NCI-H226 (cell line): Measurements from ENCODE around the gene NFKB1.
"Not testable (repeated sequence)": the region's sequence is repeated elsewhere in the genome, so short reads cannot be mapped to it uniquely, and the experiment has no call there.

ENCODE experiments used
- DNase-seq: peaks from one replicate; pipeline ENCODE4 v3.0.0-alpha.2; 2015

The NFKB1 gene

GRCh38 chr4:102601586-102602227 is 100.5 kb downstream of the NFKB1 start:
- DNase-seq, result no peak

DNA sequence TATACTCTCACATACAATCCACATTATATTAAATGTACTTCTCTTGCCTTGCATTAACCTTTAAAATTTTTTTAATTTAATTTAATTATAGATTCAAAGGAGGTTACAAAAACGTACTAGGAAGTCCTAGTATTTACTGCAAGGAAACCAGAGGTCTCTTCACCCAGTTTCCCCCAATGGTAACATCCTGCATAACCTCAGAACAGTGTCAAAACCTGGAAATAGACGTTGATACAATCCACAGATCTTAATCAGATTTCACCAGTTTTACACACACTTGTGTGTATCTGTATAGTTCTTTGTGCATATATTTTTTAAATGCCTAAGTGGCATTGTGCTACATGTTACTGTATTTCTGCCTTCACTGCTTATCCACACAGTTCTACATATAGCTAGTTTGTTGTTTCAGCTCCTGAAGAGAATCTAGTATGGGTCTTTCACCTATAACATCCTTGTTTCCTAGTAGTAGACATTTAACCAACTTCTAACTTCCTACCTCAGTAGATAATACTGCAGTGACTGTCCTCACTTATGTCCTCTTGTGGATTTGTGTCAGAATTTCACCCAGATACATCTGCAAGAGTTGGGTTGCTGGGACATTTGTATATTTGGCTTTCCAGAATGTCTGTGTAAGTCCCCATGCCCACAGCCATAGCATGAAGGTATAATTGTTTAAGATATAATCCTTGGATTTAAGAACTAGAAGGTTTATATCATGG is 103.2 kb downstream of the NFKB1 start:
- DNase-seq, result no peak

DNA sequence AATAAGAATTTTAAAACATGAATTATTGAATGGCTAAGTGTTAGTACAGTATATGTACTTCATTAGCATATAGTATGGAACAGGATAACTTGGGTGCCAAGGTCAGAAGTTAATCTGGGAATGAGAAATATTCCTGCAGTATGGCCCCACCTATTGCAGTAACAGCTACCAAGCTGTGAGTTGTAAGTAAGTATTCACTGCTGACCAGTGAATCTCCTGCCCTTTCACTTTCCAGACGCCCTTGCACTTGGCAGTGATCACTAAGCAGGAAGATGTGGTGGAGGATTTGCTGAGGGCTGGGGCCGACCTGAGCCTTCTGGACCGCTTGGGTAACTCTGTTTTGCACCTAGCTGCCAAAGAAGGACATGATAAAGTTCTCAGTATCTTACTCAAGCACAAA is 105.1 kb downstream of the NFKB1 start:
- DNase-seq, result no peak

DNA sequence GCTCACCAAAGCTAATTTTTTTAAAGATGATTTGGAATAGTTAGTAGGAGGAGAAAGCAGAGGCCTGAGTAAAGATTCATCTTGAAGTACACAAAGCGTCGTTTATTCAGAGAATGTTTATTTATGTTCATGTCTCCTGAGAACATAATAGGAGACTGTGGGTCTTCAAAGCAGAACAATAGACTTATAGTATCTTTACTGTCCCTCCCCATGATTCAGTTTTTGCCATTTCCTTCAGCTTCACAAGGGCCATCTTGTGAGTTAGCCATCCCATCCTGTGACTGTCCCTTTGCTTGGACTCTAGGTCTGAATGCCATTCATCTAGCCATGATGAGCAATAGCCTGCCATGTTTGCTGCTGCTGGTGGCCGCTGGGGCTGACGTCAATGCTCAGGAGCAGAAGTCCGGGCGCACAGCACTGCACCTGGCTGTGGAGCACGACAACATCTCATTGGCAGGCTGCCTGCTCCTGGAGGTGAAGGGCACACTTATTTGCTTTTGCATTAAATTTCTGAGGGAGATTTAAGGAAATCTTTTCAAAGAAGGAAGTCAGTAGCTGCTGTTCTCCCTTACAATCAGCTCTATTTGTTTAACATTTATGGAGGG is 105.8 kb downstream of the NFKB1 start:
- DNase-seq, result no peak

DNA sequence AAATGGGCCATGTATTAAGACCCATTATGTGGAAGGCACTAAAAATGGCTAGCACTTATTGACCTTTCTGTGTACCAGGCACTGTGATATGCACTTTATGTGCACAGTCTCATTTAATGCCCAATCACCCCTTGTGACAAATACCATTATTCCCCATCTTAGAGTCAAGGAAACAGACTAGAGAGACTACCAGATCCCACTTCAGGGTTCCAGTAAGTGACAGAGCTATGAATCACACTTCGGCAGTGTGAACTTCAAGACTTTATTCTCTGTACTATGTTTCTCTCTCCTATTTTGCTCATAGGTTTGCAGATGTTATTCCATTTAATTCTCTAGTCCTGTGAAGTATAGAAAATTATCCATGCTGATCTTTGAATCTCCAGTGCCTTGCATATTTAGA is 107.0 kb downstream of the NFKB1 start:
- no peak for DNase-seq

DNA sequence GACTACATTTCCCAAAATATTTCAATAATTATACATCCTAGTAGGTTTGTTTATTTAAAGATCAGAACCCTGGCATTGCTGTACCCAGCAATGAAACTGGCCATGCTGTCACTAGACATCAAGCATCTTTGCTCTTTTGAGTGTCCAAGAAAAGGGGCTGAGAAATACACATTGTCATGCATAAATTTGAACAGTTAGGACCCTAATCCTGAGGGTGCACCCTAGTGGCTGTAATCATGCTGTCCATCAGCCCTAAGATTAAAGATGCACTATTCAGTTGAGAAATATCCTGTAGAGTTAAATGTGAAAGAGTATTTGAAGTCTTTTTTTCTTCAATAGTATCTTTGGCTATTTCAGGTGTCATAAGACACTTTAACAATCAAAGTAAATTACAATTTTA is 108.8 kb downstream of the NFKB1 start:
- no peak for DNase-seq

GRCh38 chr4:102610476-102610875 is 109.3 kb downstream of the NFKB1 start:
- DNase-seq, result no peak

DNA sequence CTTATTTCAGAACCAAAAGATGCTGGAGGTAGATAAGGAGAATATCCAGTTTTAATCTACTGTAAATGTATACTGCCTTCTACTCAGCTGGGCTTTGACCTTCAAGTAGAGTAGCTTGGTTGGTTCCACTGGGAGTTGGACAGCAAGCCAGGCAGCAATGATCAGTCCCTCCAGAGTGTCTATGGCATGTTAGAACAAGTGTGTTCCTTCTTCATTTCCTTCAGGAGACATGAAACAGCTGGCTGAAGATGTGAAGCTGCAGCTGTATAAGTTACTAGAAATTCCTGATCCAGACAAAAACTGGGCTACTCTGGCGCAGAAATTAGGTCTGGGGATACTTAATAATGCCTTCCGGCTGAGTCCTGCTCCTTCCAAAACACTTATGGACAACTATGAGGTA is 111.1 kb downstream of the NFKB1 start:
- DNase-seq, result no peak

DNA sequence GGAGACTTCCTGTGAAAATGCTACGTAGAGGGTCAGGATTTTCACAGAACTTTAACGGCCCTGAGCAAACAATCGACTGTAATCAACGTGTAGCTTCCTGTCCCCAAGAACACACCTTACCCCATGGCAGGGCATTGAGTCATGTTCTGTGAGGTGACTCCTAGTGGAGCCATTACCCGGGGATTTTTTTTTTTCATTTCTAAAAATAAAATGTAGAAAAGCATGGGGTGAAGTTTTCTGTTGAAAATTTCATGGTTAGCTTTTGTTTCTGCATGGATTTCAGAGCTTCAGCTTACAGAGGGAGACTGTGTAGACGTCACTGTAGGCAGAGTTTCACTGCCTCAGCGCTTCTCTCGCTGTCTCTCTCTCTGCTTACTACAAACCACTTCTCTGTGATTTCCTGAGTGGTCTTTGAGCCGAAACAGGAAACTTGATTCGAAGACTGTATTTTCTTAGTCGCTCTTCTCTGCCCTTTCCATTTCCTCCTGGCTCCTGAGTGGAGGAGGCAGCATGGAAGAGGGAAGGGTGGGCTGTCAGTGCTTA is 111.7 kb downstream of the NFKB1 start:
- no peak for DNase-seq

GRCh38 chr4:102614801-102615200 is 113.6 kb downstream of the NFKB1 start:
- no peak for DNase-seq

GRCh38 chr4:102616636-102617035 is 115.5 kb downstream of the NFKB1 start:
- DNase-seq, result no peak

DNA sequence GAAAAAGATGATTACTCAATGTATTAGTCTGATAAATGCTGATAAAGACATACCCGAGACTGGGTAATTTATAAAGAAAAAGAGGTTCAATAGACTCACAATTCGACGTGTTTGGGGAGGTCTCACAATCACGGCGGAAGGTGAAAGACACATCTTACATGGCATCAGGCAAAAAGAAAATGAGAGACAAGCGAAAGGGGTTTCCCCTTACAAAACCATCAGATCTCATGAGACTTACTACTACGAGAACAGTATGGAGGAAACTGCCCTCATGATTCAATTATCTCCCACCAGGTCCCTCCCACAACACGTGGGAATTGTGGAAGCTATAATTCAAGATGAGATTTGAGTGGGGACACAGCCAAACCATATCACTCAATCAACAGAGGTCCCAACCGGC is 117.9 kb downstream of the NFKB1 start:
- not testable (repeated sequence) for DNase-seq

DNA sequence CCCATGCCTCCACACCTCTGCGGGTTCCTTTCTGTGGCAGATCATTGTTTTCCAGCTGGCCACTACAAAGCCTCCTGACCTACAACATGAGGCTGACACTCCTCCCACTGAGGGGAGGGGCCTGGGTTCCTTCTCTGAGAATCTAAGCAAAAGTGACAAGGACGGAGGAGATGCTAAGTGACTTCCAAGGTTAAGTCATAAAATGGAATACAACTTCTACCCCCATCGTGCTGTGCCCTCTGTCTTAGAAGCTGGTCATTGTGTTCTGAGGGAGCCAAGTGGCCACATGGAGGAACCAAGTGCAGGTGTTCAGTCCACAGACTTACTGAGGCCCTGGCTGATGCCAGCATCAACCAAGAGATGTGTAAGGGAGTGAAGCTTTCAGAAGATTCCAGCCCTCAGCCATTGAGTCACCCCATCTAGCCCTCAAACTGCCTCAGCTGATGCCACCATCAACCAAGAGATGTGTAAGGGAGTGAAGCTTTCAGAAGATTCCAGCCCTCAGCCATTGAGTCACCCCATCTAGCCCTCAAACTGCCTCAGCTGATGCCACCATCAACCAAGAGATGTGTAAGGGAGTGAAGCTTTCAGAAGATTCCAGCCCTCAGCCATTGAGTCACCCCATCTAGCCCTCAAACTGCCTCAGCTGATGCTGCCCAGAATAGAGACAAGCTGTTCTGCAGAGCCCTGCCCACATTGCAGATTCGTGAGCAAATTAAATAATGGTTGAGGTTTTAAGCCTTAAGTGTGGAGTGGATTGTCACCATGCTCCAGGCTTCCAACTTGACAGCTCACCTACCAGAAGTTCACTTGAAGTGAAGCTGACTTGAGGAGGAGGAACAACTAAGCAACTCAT is 118.8 kb downstream of the NFKB1 start:
- peak; percentile 37 for DNase-seq

DNA sequence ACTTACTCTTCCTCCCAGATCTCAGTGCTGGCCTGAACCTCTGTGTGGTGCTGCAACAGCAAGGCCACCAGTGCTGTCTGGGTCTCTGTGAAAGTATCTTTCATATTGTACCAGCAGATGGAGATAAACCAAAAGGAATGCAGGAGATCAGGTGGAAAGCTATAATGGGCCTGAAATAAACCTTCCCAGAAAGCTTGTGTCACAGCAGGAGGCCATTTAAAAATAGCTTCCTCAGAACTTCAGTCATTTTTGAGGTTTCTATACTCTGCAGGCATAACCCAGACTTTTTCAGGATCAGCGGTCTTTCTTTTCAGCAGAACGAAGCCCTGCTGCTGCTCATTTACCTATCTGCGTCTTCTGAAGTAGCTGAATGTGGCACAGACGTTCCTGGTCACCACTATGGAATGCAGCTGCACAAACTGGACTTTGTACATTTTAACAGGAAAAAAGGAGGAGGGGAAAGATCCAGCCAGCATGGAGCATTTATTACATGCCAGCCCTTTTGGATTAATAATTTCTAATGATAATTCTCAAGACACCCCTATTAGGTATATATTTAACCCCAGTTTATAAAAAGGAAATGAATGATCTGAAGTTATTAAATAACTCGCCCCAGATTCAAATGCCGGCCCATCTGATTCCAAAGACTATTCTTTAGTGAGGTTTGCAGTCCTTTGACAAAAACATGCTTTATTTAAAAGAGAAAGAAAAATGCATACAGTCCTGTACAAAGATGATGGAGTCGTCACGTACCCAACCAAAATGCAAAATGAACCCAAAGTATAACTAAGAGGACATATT is 119.7 kb downstream of the NFKB1 start:
- DNase-seq, result peak; percentile 50

DNA sequence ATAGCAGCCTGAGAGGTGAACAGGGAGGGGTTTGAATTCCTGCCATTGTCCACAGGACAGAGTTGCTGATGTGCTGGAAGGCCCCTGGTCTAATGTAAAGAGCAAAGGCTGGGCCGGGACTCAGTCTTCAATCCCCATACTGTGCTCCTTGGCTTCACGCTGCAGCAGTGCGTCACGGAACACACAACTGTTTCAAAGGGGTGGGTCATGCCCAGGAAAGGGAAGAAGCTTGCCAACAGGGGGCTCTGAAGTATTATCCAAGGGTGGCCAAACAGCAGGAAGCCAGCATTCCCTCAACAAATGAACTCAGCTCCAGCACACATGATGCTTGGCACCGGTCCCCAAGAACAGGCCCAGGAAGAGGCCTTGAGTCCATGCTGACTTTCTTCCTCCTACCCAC is 122.5 kb downstream of the NFKB1 start:
- DNase-seq, result peak; percentile 38

- no peak for DNase-seq
Observed at GRCh38 chr4:102624505-102624904, 123.3 kb downstream of the NFKB1 start.

DNA sequence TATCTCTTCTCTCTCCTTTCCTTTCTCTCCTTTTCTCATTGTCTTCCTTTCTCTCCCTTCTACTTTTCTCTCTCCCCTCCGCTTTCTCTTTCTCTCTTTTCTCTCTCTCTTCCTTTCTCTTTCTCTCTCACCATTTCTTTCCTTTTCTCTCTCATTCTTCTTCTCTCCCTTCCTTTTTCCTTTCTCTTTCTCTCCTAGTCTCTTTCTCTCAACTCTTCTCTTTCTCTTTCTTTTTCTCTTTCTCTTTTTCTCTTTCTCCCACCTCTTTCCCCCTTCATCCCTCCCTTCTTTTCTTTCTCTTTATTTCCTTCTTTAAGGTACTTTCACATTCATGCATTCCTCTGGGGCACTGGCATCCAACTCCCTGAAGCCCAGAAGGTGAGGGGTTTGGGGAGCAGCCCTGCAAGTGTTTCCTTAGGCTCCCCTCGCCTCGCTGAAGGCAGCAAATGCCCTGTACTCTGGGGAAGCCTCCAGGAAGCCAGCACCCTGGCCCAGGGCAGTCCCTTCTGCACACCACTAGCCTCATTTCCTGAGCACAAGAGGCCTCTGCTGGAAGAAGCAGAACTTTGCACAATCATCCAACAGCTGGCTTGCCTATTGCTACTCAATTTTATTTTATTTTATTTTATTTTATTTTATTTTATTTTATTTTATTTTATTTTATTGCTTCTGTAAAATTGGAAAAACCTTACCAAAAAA is 124.2 kb downstream of the NFKB1 start:
- peak; percentile 38 for DNase-seq

GRCh38 chr4:102627831-102628523 is 126.8 kb downstream of the NFKB1 start:
- DNase-seq, result peak; percentile 88

GRCh38 chr4:102629673-102630072 is 128.5 kb downstream of the NFKB1 start:
- no peak for DNase-seq

DNA sequence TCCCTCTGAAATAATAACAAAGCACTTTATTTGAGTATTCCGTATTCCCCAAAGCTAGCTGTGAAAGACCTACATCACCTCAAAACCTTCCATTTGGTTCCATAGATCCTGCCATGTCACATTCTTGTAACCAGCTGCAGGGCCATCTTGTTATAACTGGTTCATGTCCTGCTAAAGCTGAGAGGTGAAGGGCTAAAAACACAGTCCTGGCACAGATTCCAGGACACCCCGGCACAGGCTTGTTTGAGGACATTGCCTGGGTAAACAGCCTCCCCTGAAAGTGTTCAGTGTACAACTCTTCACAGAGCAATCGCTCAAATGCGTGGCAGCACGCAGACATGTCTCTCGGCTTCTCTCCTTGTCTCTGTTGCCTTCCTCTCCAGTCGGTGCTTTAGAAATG is 130.5 kb downstream of the NFKB1 start:
- no peak for DNase-seq
